Urinary bladder (tissue), 4 donors: ENCODE measurements around the gene MST1R. TPM values are rescaled to one million over a fixed set of nuclear protein-coding genes. Genes with fewer than 3 reads are reported as not detected.

Source experiments
- DNase-seq: peaks from one replicate; pipeline ENCODE4 v3.0.0-alpha.2; 2015; ENCODE audit errors: extremely low spot score
- H3K27ac ChIP-seq: one replicate; pipeline ENCODE4 v1.5.1; 2013; ENCODE audit warnings: low read depth, mild to moderate bottlenecking, moderate library complexity
- H3K36me3 ChIP-seq: one replicate; pipeline ENCODE4 v1.6.1; 2013; ENCODE audit warnings: mild to moderate bottlenecking, moderate library complexity; ENCODE audit not compliant: insufficient read depth
- H3K4me1 ChIP-seq: one replicate; pipeline ENCODE4 v1.6.1; 2013; ENCODE audit warnings: mild to moderate bottlenecking, moderate library complexity; ENCODE audit not compliant: insufficient read depth
- H3K4me3 ChIP-seq: one replicate; pipeline ENCODE4 v1.5.1; 2013; ENCODE audit warnings: low read depth, low read length
- WGBS: extraction: QIAGEN DNeasy Blood & Tissue Kit; methylation state at CpG from one replicate; pipeline ENCODE4 v1.1.7; 2013; 5-methylcytosine and 5-hydroxymethylcytosine counted together
- polyA plus RNA-seq: library from polyadenylated mRNA; stranded (reverse); fragments of 200-250 nt; gene quantifications from one replicate; pipeline ENCODE4 v1.2.3, GENCODE V29; 2013
- total RNA-seq: library from RNA; depleted of rRNA; stranded (reverse); fragments of >200 nt; gene quantifications from one replicate; pipeline ENCODE4 v1.2.3, GENCODE V29; 2014
- donor health status: healthy with polysubstance abuse.
- donor health status: healthy.

MST1R gene
- total and polyA plus RNA-seq, 2 donors = 1.7 to 6.8 TPM

- no peak for DNase-seq
- Histone ChIP-seq H3K4me3 (no peak overlapping the region), H3K4me1 (no peaks in the 10 kb centered on the region), H3K27ac (no peak overlapping the region), H3K36me3 (no peaks in the 10 kb centered on the region)
Observed at GRCh38 chr3:49878686-49879085, 25.0 kb downstream of the MST1R start.

DNA sequence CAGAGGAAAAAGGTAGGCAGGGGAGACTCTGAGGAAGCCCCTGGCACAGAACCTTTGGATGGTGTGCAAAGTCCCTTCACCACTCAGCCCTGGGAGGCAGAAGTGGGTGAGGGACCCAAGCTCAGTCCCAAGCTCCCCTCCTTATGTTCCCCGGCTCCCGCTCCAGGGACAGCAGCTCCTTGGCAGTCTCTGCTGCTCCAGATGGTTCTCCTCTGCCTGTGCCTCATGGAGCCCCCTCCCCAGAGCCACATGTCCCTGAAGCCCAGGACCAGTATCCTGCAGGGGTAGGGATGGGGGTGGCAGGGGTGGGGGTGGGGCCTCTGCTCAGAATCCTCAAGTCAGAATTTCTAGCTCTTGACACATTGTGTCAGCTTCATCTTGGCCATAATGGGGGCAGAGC is 26.0 kb downstream of the MST1R start:
- Histone ChIP-seq H3K4me3 (no peak overlapping the region), H3K36me3 (no peaks in the 10 kb centered on the region), H3K27ac (no peak overlapping the region), H3K4me1 (no peaks in the 10 kb centered on the region)
- no peak for DNase-seq
- 43% methylated on average over 2 of the region's 2 CpGs for WGBS

DNA sequence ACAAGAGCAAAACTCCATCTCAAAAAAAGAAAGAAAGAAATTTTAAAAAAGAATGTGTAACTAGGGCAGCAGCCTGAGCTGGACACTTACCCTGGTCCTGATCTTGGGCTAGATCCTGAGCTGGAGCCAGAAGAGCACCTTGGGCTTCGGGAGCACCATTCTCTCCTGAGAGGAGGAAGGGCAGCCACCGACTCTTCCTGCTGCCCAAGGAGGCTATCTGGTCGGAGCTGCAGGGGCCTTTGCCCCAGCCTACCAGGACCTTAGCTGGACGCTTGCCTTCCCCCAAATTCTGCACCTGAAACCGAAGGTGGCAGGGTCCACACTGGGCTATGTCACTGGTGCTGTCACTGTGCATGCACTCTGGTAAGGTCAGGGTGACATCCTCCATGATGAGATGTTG is 27.1 kb downstream of the MST1R start:
- Histone ChIP-seq H3K4me3 (no peak overlapping the region), H3K4me1 (no peaks in the 10 kb centered on the region), H3K36me3 (no peaks in the 10 kb centered on the region), H3K27ac (no peak overlapping the region)
- no peak for DNase-seq
- 77% methylated on average over 5 of the region's 5 CpGs for WGBS

DNA sequence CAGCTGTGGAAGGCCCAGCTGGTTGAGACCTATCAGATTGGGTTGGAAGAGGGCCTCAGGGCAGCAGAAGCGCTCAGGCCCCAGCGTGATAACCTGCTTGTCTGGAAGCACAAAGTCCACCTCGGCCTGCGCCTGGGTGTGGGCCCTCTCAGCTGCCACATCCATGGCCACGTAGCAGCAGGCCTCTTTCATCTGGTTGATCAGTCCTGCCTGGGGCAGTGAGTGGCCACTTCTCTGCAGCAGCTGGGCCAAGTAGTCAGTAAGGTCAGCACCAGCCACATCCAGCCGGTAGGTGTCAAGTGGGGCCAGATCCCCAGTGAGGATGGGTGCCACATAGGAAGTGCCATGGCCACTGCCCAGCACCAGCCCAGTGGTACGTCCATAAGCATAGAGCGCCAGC is 30.1 kb downstream of the MST1R start:
- DNase-seq = no peak
- WGBS = 86% methylated on average over 8 of the region's 8 CpGs

DNA sequence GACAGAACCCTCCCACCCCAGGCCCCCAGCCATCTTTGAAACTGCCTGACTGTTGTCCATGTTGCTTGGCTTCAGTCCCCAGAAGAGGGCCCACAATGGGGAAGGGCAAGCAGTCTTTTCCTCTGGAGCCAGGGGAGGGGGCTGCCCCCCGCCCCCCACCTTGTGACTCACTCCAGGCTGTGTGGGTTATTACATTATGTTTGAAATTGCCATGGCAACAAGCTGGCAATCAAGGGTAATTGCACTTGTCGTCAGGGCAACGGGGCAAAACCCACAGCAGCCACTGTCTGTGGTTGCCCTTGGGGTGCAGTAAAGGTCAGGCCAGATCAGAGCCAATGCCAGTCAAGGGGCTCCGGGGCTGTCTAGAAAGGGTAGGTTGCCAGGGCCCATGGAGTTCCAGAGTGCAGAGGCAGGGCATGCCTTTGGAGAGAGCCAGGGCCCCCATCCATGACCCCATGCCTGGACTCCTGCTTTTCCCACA is 30.8 kb downstream of the MST1R start:
- DNase-seq = no peak
- WGBS = 46% methylated on average over 4 of the region's 4 CpGs
- H3K4me1 ChIP-seq = no peaks in the 10 kb centered on the region
- H3K36me3 ChIP-seq = no peaks in the 10 kb centered on the region
- H3K4me3 ChIP-seq = no peak overlapping the region
- H3K27ac ChIP-seq = no peak overlapping the region

More for the DNA sequence above, 30.1 kb downstream of the MST1R start:
- H3K27ac ChIP-seq = no peak overlapping the region
- H3K4me3 ChIP-seq = no peak overlapping the region
- no peaks in the 10 kb centered on the region for H3K36me3 ChIP-seq
- H3K4me1 ChIP-seq = no peaks in the 10 kb centered on the region

- Histone ChIP-seq H3K36me3 (no peaks in the 10 kb centered on the region), H3K4me1 (no peaks in the 10 kb centered on the region), H3K4me3 (no peak overlapping the region), H3K27ac (no peak overlapping the region)
- DNase-seq = no peak
- WGBS = 68% methylated on average over 10 of the region's 10 CpGs
Observed at GRCh38 chr3:49871531-49872153, 32.0 kb downstream of the MST1R start.

GRCh38 chr3:49869525-49870126 is 34.0 kb downstream of the MST1R start, which contains the start of gene CAMKV:
Gene CAMKV (minus strand): TSS chr3:49869906. CDS start chr3:49862388, 7,518 bp downstream.
- under 1% methylated on average over 59 of the region's 59 CpGs for WGBS
- Histone ChIP-seq H3K27ac (no peak within 1 kb of the TSS), H3K4me3 (peak within 1 kb of the TSS; percentile 25), H3K36me3 (no peaks in the 10 kb centered on the region), H3K4me1 (no peaks in the 10 kb centered on the region)
- no peak for DNase-seq

DNA sequence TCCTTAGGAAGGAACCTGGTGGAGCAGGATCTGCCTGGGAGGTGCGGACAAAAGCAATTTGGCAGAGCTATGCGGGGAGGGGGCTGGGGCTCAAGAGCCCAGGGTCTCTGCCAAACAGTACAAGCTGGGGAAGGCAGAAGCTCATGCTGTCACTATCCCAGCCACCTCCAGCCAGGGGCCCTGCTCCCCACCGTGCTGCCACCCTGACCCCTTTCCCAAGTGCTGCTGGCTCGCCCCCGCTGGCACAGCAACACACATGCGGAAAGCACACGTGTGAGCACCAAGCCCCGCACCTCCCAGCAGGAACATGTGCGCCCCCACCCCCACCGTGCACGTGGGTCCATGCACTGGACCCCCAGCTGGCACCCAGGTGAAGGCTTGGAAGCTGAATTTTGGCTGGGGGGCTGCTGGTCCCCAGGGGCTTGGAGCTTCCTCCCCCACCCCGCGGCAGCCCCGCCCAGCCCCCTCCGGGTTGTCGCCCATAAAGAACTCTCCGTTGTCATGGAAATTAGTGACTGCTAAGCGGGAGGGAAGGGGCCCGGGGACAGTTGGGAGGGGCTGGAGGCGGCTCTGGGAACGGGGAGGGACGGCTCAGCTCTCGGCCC is 34.7 kb downstream of the MST1R start:
- no peak for DNase-seq
- H3K27ac ChIP-seq = no peak overlapping the region
- no peaks in the 10 kb centered on the region for H3K4me1 ChIP-seq
- H3K36me3 ChIP-seq = no peaks in the 10 kb centered on the region
- peak overlapping the region; percentile 25 for H3K4me3 ChIP-seq
- WGBS = 2% methylated on average over 23 of the region's 23 CpGs

DNA sequence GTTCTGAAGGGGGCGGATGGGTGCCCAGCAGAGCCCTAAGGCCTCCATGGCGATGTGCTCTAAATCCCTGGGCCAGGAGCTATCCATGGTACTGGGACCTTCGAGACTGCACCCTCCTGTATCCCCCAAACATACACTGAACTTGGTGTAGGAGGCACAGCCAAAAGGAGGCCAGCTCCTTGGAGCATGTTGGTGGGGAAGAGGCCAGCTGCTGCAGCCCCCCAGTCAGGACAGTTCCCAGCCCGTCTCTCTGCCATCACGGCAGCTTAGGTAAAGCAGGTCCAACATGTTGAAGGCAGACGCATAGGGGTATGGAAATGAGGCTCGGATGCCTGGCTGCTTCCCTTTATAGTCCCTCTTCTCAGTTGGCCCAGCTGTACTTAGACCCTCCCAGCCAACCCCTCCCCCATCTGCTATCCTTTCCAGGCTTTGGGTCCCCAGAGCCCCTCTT is 35.8 kb downstream of the MST1R start:
- WGBS = 10% methylated on average over 7 of the region's 7 CpGs
- Histone ChIP-seq H3K4me1 (no peaks in the 10 kb centered on the region), H3K36me3 (no peaks in the 10 kb centered on the region)

DNA sequence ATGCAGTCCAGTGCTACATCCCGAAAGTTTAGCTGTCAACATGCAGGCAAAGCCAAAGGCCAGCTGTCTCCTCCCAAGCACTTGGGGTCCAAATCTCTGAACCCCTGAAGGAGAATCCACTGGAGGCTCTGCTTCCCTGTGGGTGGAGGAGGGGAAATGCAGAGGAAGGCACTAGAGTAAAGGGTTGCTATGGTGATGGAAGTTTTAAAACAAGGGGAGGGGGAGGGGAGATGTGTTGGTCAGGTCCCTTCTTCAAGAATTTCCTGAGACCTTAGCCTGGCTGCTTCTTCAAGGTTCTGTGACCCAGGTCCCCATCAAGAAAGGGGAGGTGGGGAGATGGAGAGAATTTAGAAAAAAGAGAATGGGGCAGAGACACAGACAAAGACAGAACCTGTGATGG is 36.3 kb downstream of the MST1R start:
- 87% methylated on average over 1 of the region's 1 CpG for WGBS
- DNase-seq = no peak
- no peaks in the 10 kb centered on the region for H3K4me1 ChIP-seq
- H3K27ac ChIP-seq = no peak overlapping the region
- no peak overlapping the region for H3K4me3 ChIP-seq
- no peaks in the 10 kb centered on the region for H3K36me3 ChIP-seq

More for the DNA sequence above, 35.8 kb downstream of the MST1R start:
- Histone ChIP-seq H3K27ac (no peak overlapping the region), H3K4me3 (no peak overlapping the region)
- DNase-seq = no peak

DNA sequence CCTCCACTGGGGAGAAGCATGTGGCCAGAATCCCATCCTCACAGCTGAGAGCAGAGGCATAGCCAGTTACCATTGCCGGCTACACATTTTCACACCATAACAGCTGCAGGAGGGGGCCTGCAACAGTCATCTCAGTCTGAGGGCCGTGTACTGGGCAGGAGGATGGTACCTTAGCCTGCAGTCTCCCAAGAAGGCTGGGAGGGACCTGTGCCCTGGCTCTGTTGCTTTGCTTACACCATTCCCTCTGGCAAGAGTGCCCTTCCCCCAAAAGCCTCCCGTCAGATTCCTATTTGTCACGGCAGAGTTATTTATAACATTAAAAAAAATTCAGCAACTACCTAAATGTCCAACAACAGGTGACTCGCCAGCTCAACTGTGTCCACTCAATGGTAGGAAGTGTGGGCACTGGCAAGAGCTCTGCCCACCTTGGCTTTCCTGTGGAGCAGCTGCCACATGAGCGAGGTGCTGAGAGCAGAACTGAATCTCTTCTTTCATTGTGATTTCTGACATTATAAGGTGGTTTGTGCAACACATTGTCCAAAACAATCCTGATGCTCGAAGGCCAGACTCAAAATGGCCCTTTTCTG is 38.4 kb downstream of the MST1R start:
- Histone ChIP-seq H3K4me1 (no peaks in the 10 kb centered on the region), H3K36me3 (no peaks in the 10 kb centered on the region), H3K27ac (no peak overlapping the region), H3K4me3 (no peak overlapping the region)
- 53% methylated on average over 7 of the region's 7 CpGs for WGBS
- DNase-seq = no peak

DNA sequence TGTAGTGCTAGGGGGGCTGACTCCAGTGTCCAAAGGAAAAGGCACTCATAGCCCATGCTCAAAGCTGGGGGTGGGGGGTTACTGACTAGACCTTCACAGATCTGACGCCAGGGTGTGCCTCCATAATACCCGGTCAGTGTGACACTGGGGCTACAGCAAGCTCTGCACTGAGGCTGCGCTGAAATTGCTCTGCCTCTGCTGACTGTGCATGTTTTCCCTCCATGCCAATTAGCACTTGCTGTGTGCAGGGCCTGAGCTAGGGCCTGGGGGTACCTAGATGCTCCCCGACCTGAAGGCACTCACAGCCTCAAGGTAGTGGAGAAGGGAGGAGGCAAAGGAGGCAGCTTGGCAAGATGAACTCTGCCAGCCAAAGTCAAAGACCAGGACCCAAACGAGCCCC is 39.2 kb downstream of the MST1R start:
- no peaks in the 10 kb centered on the region for H3K36me3 ChIP-seq
- WGBS = 61% methylated on average over 5 of the region's 5 CpGs

DNA sequence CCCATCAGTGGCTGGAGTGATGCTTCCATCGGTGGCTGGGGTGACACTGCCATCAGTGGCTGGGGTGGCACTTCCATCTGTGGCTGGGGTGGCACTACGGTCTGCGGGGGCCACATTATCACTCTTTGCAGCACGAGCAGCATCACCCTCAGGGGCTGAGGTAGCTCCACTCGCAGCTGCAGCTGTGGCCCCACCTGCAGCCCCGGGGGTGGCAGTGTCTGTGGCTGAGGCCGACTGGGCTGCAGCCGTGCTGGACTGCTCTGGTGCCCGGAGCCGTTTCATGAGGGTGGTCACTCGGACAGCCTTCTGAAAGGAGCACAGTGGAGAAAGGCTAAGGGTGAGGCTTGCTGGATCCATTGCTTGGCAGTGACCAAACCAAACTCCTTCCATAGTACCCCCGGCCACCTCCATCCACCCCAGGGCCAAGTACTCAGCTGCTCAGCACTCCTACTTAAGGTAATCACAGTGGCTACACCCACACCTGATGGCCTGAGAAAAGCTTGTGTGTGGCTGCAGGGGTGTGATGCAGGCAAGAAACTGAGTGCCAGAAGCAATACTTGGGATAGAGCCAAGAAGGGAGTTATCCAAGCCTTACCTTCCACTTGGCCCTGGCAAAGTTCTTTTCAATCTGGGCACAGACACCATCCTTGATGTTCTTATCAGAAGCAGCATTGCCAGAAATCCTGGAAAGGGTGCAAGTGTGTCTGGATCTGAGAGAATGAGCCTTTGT is 43.9 kb downstream of the MST1R start:
- Histone ChIP-seq H3K4me3 (no peak overlapping the region), H3K27ac (no peak overlapping the region), H3K36me3 (no peaks in the 10 kb centered on the region), H3K4me1 (no peaks in the 10 kb centered on the region)
- no peak for DNase-seq
- 84% methylated on average over 12 of the region's 12 CpGs for WGBS

More for the DNA sequence above, 39.2 kb downstream of the MST1R start:
- no peak for DNase-seq
- H3K27ac ChIP-seq = no peak overlapping the region
- H3K4me3 ChIP-seq = no peak overlapping the region
- no peaks in the 10 kb centered on the region for H3K4me1 ChIP-seq
